Activated gamma-delta T cell treated with anti-CD3 and anti-CD28 coated beads, Interleukin-2, amount 50 U/mL, for 16 hours (primary cell): ENCODE results near the gene FRAS1.
"Not testable (repeated sequence)": the region's sequence is repeated elsewhere in the genome, so short reads cannot be mapped to it uniquely, and the experiment has no call there.

ENCODE experiments used
- DNase-seq: peaks from one replicate; pipeline ENCODE4 v3.0.0-alpha.2; 2020; ENCODE audit warnings: low read depth

Gene FRAS1

GRCh38 chr4:78213218-78213617, 156.1 kb downstream of the FRAS1 start:
- no peak for DNase-seq

GRCh38 chr4:78214078-78214477, 157.0 kb downstream of the FRAS1 start:
- no peak for DNase-seq

GRCh38 chr4:78217557-78217956, 160.4 kb downstream of the FRAS1 start:
- no peak for DNase-seq

- DNase-seq: no peak
These were observed 161.1 kb downstream of the FRAS1 start for GRCh38 chr4:78218260-78218659.

GRCh38 chr4:78219825-78220224, 162.7 kb downstream of the FRAS1 start:
- no peak for DNase-seq

GRCh38 chr4:78220283-78220682, 163.2 kb downstream of the FRAS1 start:
- no peak for DNase-seq

- DNase-seq: no peak
These were observed 165.6 kb downstream of the FRAS1 start for GRCh38 chr4:78222575-78223186.

- no peak for DNase-seq
These were observed 168.1 kb downstream of the FRAS1 start for GRCh38 chr4:78225236-78225635.

- DNase-seq: no peak
These were observed 169.2 kb downstream of the FRAS1 start for GRCh38 chr4:78226279-78226678.

- DNase-seq: no peak
These were observed 170.4 kb downstream of the FRAS1 start for GRCh38 chr4:78227411-78228057.

- DNase-seq: no peak
These were observed 178.7 kb downstream of the FRAS1 start for GRCh38 chr4:78235800-78236199.

- DNase-seq: no peak
These were observed 180.2 kb downstream of the FRAS1 start for GRCh38 chr4:78237360-78237759.

GRCh38 chr4:78242071-78242470, 184.9 kb downstream of the FRAS1 start:
- no peak for DNase-seq

GRCh38 chr4:78244705-78245485, 187.8 kb downstream of the FRAS1 start:
- DNase-seq: no peak

GRCh38 chr4:78247536-78248285, 190.6 kb downstream of the FRAS1 start:
- DNase-seq: no peak

GRCh38 chr4:78250500-78250899, 193.4 kb downstream of the FRAS1 start:
- DNase-seq: no peak

- not testable (repeated sequence) for DNase-seq
These were observed 195.7 kb downstream of the FRAS1 start for GRCh38 chr4:78252773-78253172.

- DNase-seq: no peak
These were observed 197.8 kb downstream of the FRAS1 start for GRCh38 chr4:78254893-78255292.

GRCh38 chr4:78265006-78265405, 207.9 kb downstream of the FRAS1 start:
- DNase-seq: no peak

GRCh38 chr4:78267790-78268189, 210.7 kb downstream of the FRAS1 start:
- no peak for DNase-seq

- no peak for DNase-seq
These were observed 211.5 kb downstream of the FRAS1 start for GRCh38 chr4:78268597-78268996.

- not testable (repeated sequence) for DNase-seq
These were observed 218.3 kb downstream of the FRAS1 start for GRCh38 chr4:78275450-78275849.

GRCh38 chr4:78286281-78286680, 229.2 kb downstream of the FRAS1 start:
- DNase-seq: no peak
